Measurements from ENCODE around the gene TPD52L1. TPM values are rescaled to one million over a fixed set of nuclear protein-coding genes. Genes with fewer than 3 reads are reported as not detected.

The TPD52L1 gene
- total RNA-seq, 1 experiment from 2014 or later = 50.6 TPM

GRCh38 chr6:125232466-125232865, 78.9 kb downstream of the TPD52L1 start:
- no peaks in the 10 kb centered on the region for H3K27me3 Mint-ChIP-seq (ENCODE audit: unreplicated experiment)
- BruUV-seq (replicated peaks) = no TSS peak
- peaks cover 11% of the 10 kb centered on the region for H3K4me1 Mint-ChIP-seq (ENCODE audit: low read depth, unreplicated experiment)
- DNase-seq = no peak
- no peak for TF ChIP-seq CTCF (IDR thresholded peaks at IDR 0.05; ENCODE audit: unreplicated experiment)
- peaks cover 9% of the 10 kb centered on the region for H3K36me3 Mint-ChIP-seq (ENCODE audit: insufficient read depth, unreplicated experiment)
- CTCF ChIA-PET = interaction anchor here (0.6 kb wide), 1 partner anchor 9 kb away, joined by 8 read pairs; no protein-coding TSS in a partner anchor
- intact Hi-C loops (cut with micrococcal nuclease; ENCODE audit: unreplicated experiment) = loop anchor here (5.0 kb wide), 1 partner anchor 35 kb away; no protein-coding TSS in a partner anchor
- no peak overlapping the region for H3K4me3 Mint-ChIP-seq (ENCODE audit: low read depth, unreplicated experiment)
- no peak overlapping the region for H3K27ac Mint-ChIP-seq (ENCODE audit: unreplicated experiment)
- H3K9me3 Mint-ChIP-seq (ENCODE audit: low read depth, unreplicated experiment) = no peaks in the 10 kb centered on the region

GRCh38 chr6:125233202-125233601, 79.6 kb downstream of the TPD52L1 start:
- peaks cover 11% of the 10 kb centered on the region for H3K4me1 Mint-ChIP-seq (ENCODE audit: low read depth, unreplicated experiment)
- no peak overlapping the region for H3K27ac Mint-ChIP-seq (ENCODE audit: unreplicated experiment)
- CTCF ChIA-PET = no interaction called here

GRCh38 chr6:125236536-125237327, 83.2 kb downstream of the TPD52L1 start:
- no peak for DNase-seq
- peaks cover 9% of the 10 kb centered on the region for H3K36me3 Mint-ChIP-seq (ENCODE audit: insufficient read depth, unreplicated experiment)
- TF ChIP-seq CTCF (IDR thresholded peaks at IDR 0.05; ENCODE audit: unreplicated experiment) = no peak
- H3K27me3 Mint-ChIP-seq (ENCODE audit: unreplicated experiment) = no peaks in the 10 kb centered on the region
- H3K9me3 Mint-ChIP-seq (ENCODE audit: low read depth, unreplicated experiment) = peaks cover 3% of the 10 kb centered on the region
- CTCF ChIA-PET = no interaction called here
- intact Hi-C loops (cut with micrococcal nuclease; ENCODE audit: unreplicated experiment) = no loop called here
- no peak overlapping the region for H3K27ac Mint-ChIP-seq (ENCODE audit: unreplicated experiment)
- H3K4me3 Mint-ChIP-seq (ENCODE audit: low read depth, unreplicated experiment) = no peak overlapping the region
- BruUV-seq (replicated peaks) = no TSS peak
- peaks cover 11% of the 10 kb centered on the region for H3K4me1 Mint-ChIP-seq (ENCODE audit: low read depth, unreplicated experiment)

More at GRCh38 chr6:125233202-125233601, 79.6 kb downstream of the TPD52L1 start:
- no peak for DNase-seq
- H3K4me3 Mint-ChIP-seq (ENCODE audit: low read depth, unreplicated experiment) = no peak overlapping the region
- intact Hi-C loops (cut with micrococcal nuclease; ENCODE audit: unreplicated experiment) = loop anchor here (5.0 kb wide), 1 partner anchor 36 kb away; no protein-coding TSS in a partner anchor
- no peaks in the 10 kb centered on the region for H3K27me3 Mint-ChIP-seq (ENCODE audit: unreplicated experiment)
- H3K36me3 Mint-ChIP-seq (ENCODE audit: insufficient read depth, unreplicated experiment) = peaks cover 9% of the 10 kb centered on the region
- no peak for TF ChIP-seq CTCF (IDR thresholded peaks at IDR 0.05; ENCODE audit: unreplicated experiment)
- H3K9me3 Mint-ChIP-seq (ENCODE audit: low read depth, unreplicated experiment) = no peaks in the 10 kb centered on the region
- no TSS peak for BruUV-seq (replicated peaks)

- DNase-seq = no peak
- Mint-ChIP-seq H3K36me3 (ENCODE audit: insufficient read depth, unreplicated experiment) (peaks cover 9% of the 10 kb centered on the region), H3K4me1 (ENCODE audit: low read depth, unreplicated experiment) (peaks cover 11% of the 10 kb centered on the region), H3K9me3 (ENCODE audit: low read depth, unreplicated experiment) (peaks cover 3% of the 10 kb centered on the region), H3K4me3 (ENCODE audit: low read depth, unreplicated experiment) (no peak overlapping the region), H3K27ac (ENCODE audit: unreplicated experiment) (no peak overlapping the region), H3K27me3 (ENCODE audit: unreplicated experiment) (no peaks in the 10 kb centered on the region)
- intact Hi-C loops (cut with micrococcal nuclease; ENCODE audit: unreplicated experiment) = no loop called here
- no TSS peak for BruUV-seq (replicated peaks)
- CTCF ChIA-PET = no interaction called here
- no peak for TF ChIP-seq CTCF (IDR thresholded peaks at IDR 0.05; ENCODE audit: unreplicated experiment)
These were observed 84.2 kb downstream of the TPD52L1 start for GRCh38 chr6:125237764-125238163.
